Gastrocnemius medialis (tissue), 4 donors: ENCODE measurements around the gene PCLO. TPM values are rescaled to one million over a fixed set of nuclear protein-coding genes. Genes with fewer than 3 reads are reported as not detected.

Experiments used
- ATAC-seq, 2 donors: fragments of 150-250 bp; one replicate each; pipeline ENCODE4 v1.9.1; 2016
- DNase-seq, 2 donors: peaks; one replicate each; pipeline ENCODE4 v3.0.0-alpha.2; 2019
- H3K27ac ChIP-seq, 4 donors: fragments of 200-600 bp; sonication (generic); 1 replicate in 1 of 4; 2 replicates in 3 of 4; pipeline ENCODE4 v1.5.1; 2016 to 2018; ENCODE audit warnings: mild to moderate bottlenecking in 2 of 4, moderate library complexity in 1 of 4
- H3K27me3 ChIP-seq, 3 donors: fragments of 200-600 bp; sonication (generic) in 2 of 3; 1 replicate in 1 of 3; 2 replicates in 2 of 3; pipeline versions ENCODE4 v1.5.1 to v1.6.0; 2016 to 2019; ENCODE audit warnings: mild to moderate bottlenecking in 1 of 3, moderate library complexity in 1 of 3
- H3K36me3 ChIP-seq, 2 donors: fragments of 200-600 bp; sonication (generic) in 1 of 2; one replicate each; pipeline ENCODE4 v1.5.1; 2017 to 2018
- H3K4me1 ChIP-seq, 2 donors: fragments of 200-600 bp; sonication (generic) in 1 of 2; one replicate each; pipeline ENCODE4 v1.5.1; 2016 to 2017; ENCODE audit warnings: mild to moderate bottlenecking in 2 of 2
- H3K4me3 ChIP-seq, 4 donors: fragments of 200-600 bp; sonication (generic) in 3 of 4; 1 replicate in 1 of 4; 2 replicates in 3 of 4; pipeline ENCODE4 v1.5.1; 2016 to 2019; ENCODE audit warnings: mild to moderate bottlenecking in 2 of 4
- H3K9me3 ChIP-seq, 3 donors: fragments of 200-600 bp; sonication (generic) in 2 of 3; 1 replicate in 1 of 3; 2 replicates in 2 of 3; pipeline ENCODE4 v1.5.1; 2016 to 2019
- CTCF ChIP-seq, 5 experiments: fragments of 450-650 bp in 3 of 5; fragments of 200-600 bp in 2 of 5; sonication (generic) in 2 of 5; IDR thresholded peaks in 4 of 5; conservative IDR thresholded peaks in 1 of 5; 1 replicate in 4 of 5; 2 replicates in 1 of 5; pipeline ENCODE4 v1.5.1; 2016 to 2019; ENCODE audit warnings: antibody characterized with exemption in 5 of 5, mild to moderate bottlenecking in 3 of 5, moderate library complexity in 3 of 5
- POLR2A ChIP-seq, 2 donors: fragments of 450-650 bp; IDR thresholded peaks; one replicate each; pipeline ENCODE4 v1.6.1; 2017; ENCODE audit warnings: antibody characterized with exemption in 2 of 2, mild to moderate bottlenecking in 2 of 2, moderate library complexity in 2 of 2
- in situ Hi-C, 4 donors: fragments of 200-750 bp; cut with MboI; loops; one replicate each; pipeline versions ENCODE4 v1.15.0 to v1.8.0; 2017; ENCODE audit warnings: low sequenced_read_pairs in 4 of 4
- intact Hi-C: fragments of 100-400 bp; cut with DNase I; formaldehyde crosslinking; loops from one replicate; pipeline ENCODE4 v1.15.1; 2023; ENCODE audit warnings: low total_unique reads
- total RNA-seq, 4 donors: library from RNA; depleted of rRNA; stranded (reverse); fragments of >200 nt; gene quantifications; one replicate each; pipeline versions ENCODE4 v1.1.0 to v1.2.3, GENCODE V29; 2016

The PCLO gene
- total RNA-seq, 4 donors from 2014 or later: 0.05 to 0.29 TPM; not detected in 2

- Histone ChIP-seq H3K4me3 (no peak overlapping the region), H3K9me3 (no peaks in the 10 kb centered on the region), H3K4me1 (no peaks in the 10 kb centered on the region), H3K27me3 (no peaks in the 10 kb centered on the region), H3K36me3 (no peaks in the 10 kb centered on the region), H3K27ac (no peak overlapping the region)
- TF ChIP-seq POLR2A (IDR thresholded peaks at IDR 0.05) (no peak), CTCF (IDR thresholded peaks at IDR 0.05 in 4 of 5, conservative IDR thresholded peaks at IDR 0.05 in 1 of 5) (no peak)
- in situ Hi-C loops: no loop called here
- intact Hi-C loops: no loop called here
- DNase-seq (no peak), ATAC-seq (no peak)
Measured at GRCh38 chr7:83005410-83005809, 157.3 kb downstream of the PCLO start.

- Histone ChIP-seq H3K27me3 (no peaks in the 10 kb centered on the region), H3K4me1 (no peaks in the 10 kb centered on the region), H3K27ac (no peak overlapping the region), H3K36me3 (no peaks in the 10 kb centered on the region), H3K4me3 (no peak overlapping the region), H3K9me3 (no peaks in the 10 kb centered on the region)
- DNase-seq (no peak), ATAC-seq (no peak)
- intact Hi-C loops: no loop called here
- TF ChIP-seq CTCF (IDR thresholded peaks at IDR 0.05 in 4 of 5, conservative IDR thresholded peaks at IDR 0.05 in 1 of 5) (no peak), POLR2A (IDR thresholded peaks at IDR 0.05) (no peak)
- in situ Hi-C loops: no loop called here
Measured at GRCh38 chr7:83001362-83002040, 161.2 kb downstream of the PCLO start.

- no peak overlapping the region for H3K4me3 ChIP-seq
- in situ Hi-C loops: no loop called here
- no peaks in the 10 kb centered on the region for H3K27me3 ChIP-seq
- intact Hi-C loops: no loop called here
- no peaks in the 10 kb centered on the region for H3K9me3 ChIP-seq
- ATAC-seq (no peak), DNase-seq (no peak)
- H3K4me1 ChIP-seq: no peaks in the 10 kb centered on the region
- no peak for TF ChIP-seq CTCF (IDR thresholded peaks at IDR 0.05 in 4 of 5, conservative IDR thresholded peaks at IDR 0.05 in 1 of 5)
- TF ChIP-seq POLR2A (IDR thresholded peaks at IDR 0.05): no peak
- H3K27ac ChIP-seq: no peak overlapping the region
- H3K36me3 ChIP-seq: no peaks in the 10 kb centered on the region
Measured at GRCh38 chr7:82998436-82998835, 164.2 kb downstream of the PCLO start.

DNA sequence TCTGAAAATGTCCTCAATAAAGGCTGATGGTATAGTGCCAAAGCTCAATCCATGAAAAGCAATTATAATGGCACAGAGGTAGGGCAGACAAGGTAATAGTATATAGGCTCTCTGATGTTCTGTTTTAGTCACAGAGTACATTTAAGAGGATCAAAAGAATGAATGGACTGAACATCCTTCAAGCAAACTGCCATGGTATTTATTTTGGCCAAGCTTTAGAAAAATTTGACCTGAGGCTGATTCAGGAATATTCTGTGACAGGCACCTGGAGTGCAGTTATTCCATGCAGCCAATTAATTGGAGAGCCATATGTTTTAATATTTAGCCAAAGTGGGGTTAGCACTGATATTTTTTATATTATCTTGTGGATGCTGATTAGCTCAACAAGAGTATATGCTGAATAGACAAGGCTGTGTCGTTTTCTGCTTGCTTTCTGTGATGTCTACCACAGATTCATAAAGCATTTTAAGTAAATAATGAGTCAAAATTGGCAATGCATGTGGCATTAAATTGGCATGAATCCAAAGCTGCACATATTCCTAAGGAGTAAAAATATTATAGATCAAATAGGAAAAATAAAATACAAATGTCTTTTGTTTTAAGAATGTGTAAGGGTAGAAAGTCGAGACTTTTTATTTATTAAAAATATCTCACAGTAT is 177.4 kb downstream of the PCLO start:
- no peak for TF ChIP-seq CTCF (IDR thresholded peaks at IDR 0.05 in 4 of 5, conservative IDR thresholded peaks at IDR 0.05 in 1 of 5)
- no peak for TF ChIP-seq POLR2A (IDR thresholded peaks at IDR 0.05)
- Histone ChIP-seq H3K27me3 (no peaks in the 10 kb centered on the region), H3K27ac (no peak overlapping the region), H3K9me3 (no peaks in the 10 kb centered on the region), H3K36me3 (no peaks in the 10 kb centered on the region), H3K4me1 (no peaks in the 10 kb centered on the region), H3K4me3 (no peak overlapping the region)
- in situ Hi-C loops (no loop called here), intact Hi-C loops (no loop called here)
- no peak for DNase-seq
- no peak for ATAC-seq
